BJ (cell line): Measurements from ENCODE around the gene CNTN5. TPM values are rescaled to one million over a fixed set of nuclear protein-coding genes. Genes with fewer than 3 reads are reported as not detected.

Experiments used
- CTCF ChIA-PET: fragments of 350-600 bp; formaldehyde crosslinking; extraction: SDS; loops from one replicate; lab custom pipeline; 2021; ENCODE audit warnings: antibody characterized with exemption, inconsistent platforms; lab: Yijun Ruan, JAX
- POLR2A ChIA-PET: fragments of 300-600 bp; sonication (Branson Sonifier 250); formaldehyde crosslinking; extraction: SDS; loops from one replicate; lab custom pipeline; 2021; ENCODE audit warnings: antibody characterized with exemption; lab: Charles Lee
- DNase-seq: peaks from one replicate; pipeline ENCODE4 v3.0.0-alpha.2; 2011; ENCODE audit warnings: low read depth
- H3K27me3 ChIP-seq: 2 replicates; pipeline ENCODE4 v1.6.0; 2011; ENCODE audit warnings: low read length; ENCODE audit not compliant: control insufficient read depth, insufficient read depth
- H3K36me3 ChIP-seq: 2 replicates; pipeline ENCODE4 v1.5.1; 2011; ENCODE audit warnings: low read length; ENCODE audit not compliant: control insufficient read depth, insufficient read depth
- H3K4me3 ChIP-seq: 2 replicates; pipeline ENCODE4 v1.5.1; 2011; ENCODE audit warnings: low read depth, mild to moderate bottlenecking, control low read depth, low read length
- CTCF ChIP-seq: IDR thresholded peaks from 2 replicates; pipeline ENCODE4 v1.5.1; 2011; ENCODE audit warnings: low read depth, mild to moderate bottlenecking, control low read depth, inconsistent platforms, low read length, moderate library complexity; ENCODE audit not compliant: insufficient read depth
- polyA plus RNA-seq: library from polyadenylated mRNA; depleted of rRNA; stranded (reverse); fragments of >200 nt; gene quantifications from 2 replicates; pipeline ENCODE4 v1.2.3, GENCODE V29; 2011

CNTN5 gene
- polyA plus RNA-seq, 1 experiment = not detected

- H3K27me3 ChIP-seq = no peaks in the 10 kb centered on the region
- ChIA-PET POLR2A (no interaction called here), CTCF (no interaction called here)
- no peak for TF ChIP-seq CTCF
- H3K36me3 ChIP-seq = no peaks in the 10 kb centered on the region
- no peak for DNase-seq
- H3K4me3 ChIP-seq = no peak overlapping the region
These were observed 1073.5 kb downstream of the CNTN5 start for GRCh38 chr11:100094121-100094865.

- TF ChIP-seq CTCF = no peak
- no peaks in the 10 kb centered on the region for H3K27me3 ChIP-seq
- no peak for DNase-seq
- POLR2A ChIA-PET = no interaction called here
- CTCF ChIA-PET = no interaction called here
- no peak overlapping the region for H3K4me3 ChIP-seq
- H3K36me3 ChIP-seq = no peaks in the 10 kb centered on the region
These were observed 1075.1 kb downstream of the CNTN5 start for GRCh38 chr11:100095809-100096208.

- TF ChIP-seq CTCF = no peak
- POLR2A ChIA-PET = no interaction called here
- DNase-seq = no peak
- Histone ChIP-seq H3K36me3 (no peaks in the 10 kb centered on the region), H3K4me3 (no peak overlapping the region), H3K27me3 (no peaks in the 10 kb centered on the region)
- CTCF ChIA-PET = no interaction called here
These were observed 1077.8 kb downstream of the CNTN5 start for GRCh38 chr11:100098560-100098959.

GRCh38 chr11:100105255-100105981, 1084.7 kb downstream of the CNTN5 start:
- Histone ChIP-seq H3K36me3 (no peaks in the 10 kb centered on the region), H3K27me3 (no peaks in the 10 kb centered on the region), H3K4me3 (no peak overlapping the region)
- no peak for DNase-seq
- ChIA-PET POLR2A (no interaction called here), CTCF (no interaction called here)
- no peak for TF ChIP-seq CTCF

- H3K36me3 ChIP-seq = no peaks in the 10 kb centered on the region
- H3K27me3 ChIP-seq = no peaks in the 10 kb centered on the region
- DNase-seq = no peak
- ChIA-PET CTCF (no interaction called here), POLR2A (no interaction called here)
- H3K4me3 ChIP-seq = no peak overlapping the region
- TF ChIP-seq CTCF = no peak
These were observed 1085.2 kb downstream of the CNTN5 start for GRCh38 chr11:100105982-100106358.
